H9 (cell line): ENCODE data around the gene E2F4. TPM values are rescaled to one million over a fixed set of nuclear protein-coding genes. Genes with fewer than 3 reads are reported as not detected.
A peak's percentile ranks its signal among the peaks of the same experiment; 100 is the strongest.

ENCODE experiments used
- DNase-seq: peaks from one replicate; pipeline ENCODE4 v3.0.0-alpha.2; 2017
- H2AFZ ChIP-seq: one replicate; pipeline ENCODE4 v1.6.1; 2013; ENCODE audit warnings: mild to moderate bottlenecking, low read length, control low read depth, moderate library complexity
- H2AK5ac ChIP-seq: 2 replicates; pipeline ENCODE4 v1.6.1; 2013; ENCODE audit warnings: low read length, control low read depth, mixed read lengths; ENCODE audit not compliant: insufficient read length
- H2BK120ac ChIP-seq: one replicate; pipeline ENCODE4 v1.6.1; 2013; ENCODE audit warnings: low read depth, mild to moderate bottlenecking, low read length, control low read depth, inconsistent platforms; ENCODE audit not compliant: poor library complexity, severe bottlenecking
- H2BK12ac ChIP-seq: 2 replicates; pipeline ENCODE4 v1.6.1; 2013; ENCODE audit warnings: low read length, control low read depth, mixed read lengths, low read depth; ENCODE audit not compliant: insufficient read length
- H2BK15ac ChIP-seq: 2 replicates; pipeline ENCODE4 v1.6.1; 2013; ENCODE audit warnings: low read depth, low read length, control low read depth
- H2BK20ac ChIP-seq: one replicate; pipeline ENCODE4 v1.6.1; 2013; ENCODE audit warnings: low read depth, mild to moderate bottlenecking, low read length, control low read depth, inconsistent platforms; ENCODE audit not compliant: poor library complexity, severe bottlenecking
- H2BK5ac ChIP-seq: 2 replicates; pipeline ENCODE4 v1.6.1; 2013; ENCODE audit warnings: low read length, control low read depth, mixed read lengths; ENCODE audit not compliant: insufficient read length
- H3K14ac ChIP-seq: 2 replicates; pipeline ENCODE4 v1.6.1; 2013; ENCODE audit warnings: low read length, control low read depth; ENCODE audit not compliant: insufficient read depth
- H3K18ac ChIP-seq: 2 replicates; pipeline ENCODE4 v1.6.1; 2013; ENCODE audit warnings: low read depth, mild to moderate bottlenecking, mixed read lengths, low read length, control low read depth; ENCODE audit not compliant: insufficient read length
- H3K23ac ChIP-seq: 2 replicates; pipeline ENCODE4 v1.6.1; 2013; ENCODE audit warnings: low read length, control low read depth, mixed read lengths, low read depth; ENCODE audit not compliant: insufficient read length
- H3K23me2 ChIP-seq: 2 replicates; pipeline ENCODE4 v1.6.1; 2013; ENCODE audit warnings: low read depth, mild to moderate bottlenecking, mixed read lengths, low read length, control low read depth; ENCODE audit not compliant: insufficient read length, poor library complexity, severe bottlenecking
- H3K27ac ChIP-seq: 2 replicates; pipeline ENCODE4 v1.5.1; 2013; ENCODE audit warnings: low read length, control low read depth, mixed read lengths, low read depth; ENCODE audit not compliant: insufficient read length
- H3K27me3 ChIP-seq: 2 replicates; pipeline ENCODE4 v1.6.1; 2013; ENCODE audit warnings: low read length, control low read depth, inconsistent platforms; ENCODE audit not compliant: insufficient read depth
- H3K4ac ChIP-seq: 2 replicates; pipeline ENCODE4 v1.6.1; 2013; ENCODE audit warnings: low read depth, mild to moderate bottlenecking, control low read depth, inconsistent platforms, low read length, moderate library complexity
- H3K4me1 ChIP-seq: 2 replicates; pipeline ENCODE4 v1.6.1; 2013; ENCODE audit warnings: low read length, control low read depth, inconsistent platforms; ENCODE audit not compliant: insufficient read depth
- H3K4me2 ChIP-seq: 2 replicates; pipeline ENCODE4 v1.6.1; 2013; ENCODE audit warnings: low read length, control low read depth, mixed read lengths; ENCODE audit not compliant: insufficient read length, insufficient read depth
- H3K56ac ChIP-seq: 2 replicates; pipeline ENCODE4 v1.6.1; 2013; ENCODE audit warnings: low read depth, mild to moderate bottlenecking, mixed read lengths, low read length, control low read depth; ENCODE audit not compliant: insufficient read length
- H3K79me1 ChIP-seq: 2 replicates; pipeline ENCODE4 v1.6.1; 2013; ENCODE audit warnings: low read depth, mild to moderate bottlenecking, moderate library complexity, low read length, control low read depth, inconsistent platforms; ENCODE audit not compliant: insufficient read depth, poor library complexity, severe bottlenecking
- H3K79me2 ChIP-seq: 2 replicates; pipeline ENCODE4 v1.6.1; 2013; ENCODE audit warnings: low read length, control low read depth, inconsistent platforms; ENCODE audit not compliant: insufficient read depth
- H3K9ac ChIP-seq: 2 replicates; pipeline ENCODE4 v1.6.1; 2013; ENCODE audit warnings: low read length, control low read depth, mixed read lengths; ENCODE audit not compliant: insufficient read length; ENCODE audit errors: extremely low read depth
- H3K9me3 ChIP-seq: one replicate; pipeline ENCODE4 v1.6.1; 2013; ENCODE audit warnings: low read depth, low read length, inconsistent platforms; ENCODE audit not compliant: control insufficient read depth
- H3T11ph ChIP-seq: one replicate; pipeline ENCODE4 v1.6.1; 2013; ENCODE audit warnings: mild to moderate bottlenecking, low read length, control low read depth, inconsistent platforms
- H4K20me1 ChIP-seq: one replicate; pipeline ENCODE4 v1.6.1; 2013; ENCODE audit not compliant: control insufficient read depth, insufficient read length, insufficient read depth
- H4K5ac ChIP-seq: 2 replicates; pipeline ENCODE4 v1.6.1; 2013; ENCODE audit warnings: low read depth, mild to moderate bottlenecking, mixed read lengths, low read length, control low read depth; ENCODE audit not compliant: insufficient read length
- H4K8ac ChIP-seq: replicated peaks from 2 replicates; pipeline ENCODE4 v1.6.1; 2013; ENCODE audit warnings: low read length, control low read depth, mixed read lengths, low read depth; ENCODE audit not compliant: insufficient read length
- H4K91ac ChIP-seq: 2 replicates; pipeline ENCODE4 v1.6.1; 2013; ENCODE audit warnings: low read depth, mild to moderate bottlenecking, moderate library complexity, mixed read lengths, low read length, control low read depth; ENCODE audit not compliant: insufficient read length
- H3K27ac Mint-ChIP-seq, 3 experiments: 2 replicates in 2 of 3; 3 replicates in 1 of 3; pipeline ENCODE4 v1.8.0; 2020 to 2021; ENCODE audit warnings: mixed read lengths in 3 of 3, mild to moderate bottlenecking in 1 of 3, moderate library complexity in 1 of 3
- H3K27me3 Mint-ChIP-seq: 2 replicates; pipeline ENCODE4 v1.8.0; 2021; ENCODE audit warnings: low read depth, mild to moderate bottlenecking, moderate library complexity, mixed read lengths
- H3K36me3 Mint-ChIP-seq, 3 experiments: 2 replicates in 2 of 3; 3 replicates in 1 of 3; pipeline ENCODE4 v1.8.0; 2020 to 2021; ENCODE audit warnings: low read depth in 3 of 3, mixed read lengths in 3 of 3; ENCODE audit not compliant: insufficient read depth in 1 of 3
- H3K4me1 Mint-ChIP-seq, 2 experiments: 2 replicates each; pipeline ENCODE4 v1.8.0; 2020; ENCODE audit warnings: mixed read lengths in 2 of 2
- H3K4me3 Mint-ChIP-seq, 2 experiments: 2 replicates in 1 of 2; 3 replicates in 1 of 2; pipeline ENCODE4 v1.8.0; 2020 to 2021; ENCODE audit warnings: mild to moderate bottlenecking in 2 of 2, mixed read lengths in 2 of 2, moderate library complexity in 1 of 2
- H3K9me3 Mint-ChIP-seq, 2 experiments: 2 replicates in 1 of 2; 3 replicates in 1 of 2; pipeline ENCODE4 v1.8.0; 2020; ENCODE audit warnings: mild to moderate bottlenecking in 2 of 2, mixed read lengths in 2 of 2, moderate library complexity in 1 of 2
- WGBS: extraction: QIAGEN DNeasy Blood & Tissue Kit; methylation state at CpG from one replicate; pipeline ENCODE4 v1.1.7; 2013; ENCODE audit warnings: missing lambda C conversion rate, low lambda C conversion rate, mixed read lengths; ENCODE audit not compliant: insufficient read length; ENCODE audit errors: extremely low coverage; 5-methylcytosine and 5-hydroxymethylcytosine counted together
- total RNA-seq: library from RNA; stranded (reverse); gene quantifications from 2 replicates; pipeline ENCODE4 v1.2.1, GENCODE V29; 2021
- TF ChIP-seq, protein P1 (sequence below): fragments of 200-600 bp; sonication (generic); conservative IDR thresholded peaks from 3 replicates; pipeline ENCODE4 v1.8.0; 2021; ENCODE audit warnings: antibody characterized with exemption, mild to moderate bottlenecking

E2F4 gene
- total RNA-seq, 1 experiment from 2014 or later = 116 TPM

- no peaks in the 10 kb centered on the region for H4K20me1 ChIP-seq
- H3K18ac ChIP-seq = peak within 1 kb of the TSS; percentile 97
- Mint-ChIP-seq H3K9me3 (no peaks in the 10 kb centered on the region; a peak in 1 of 5 replicates), H3K27me3 (peaks cover 33% of the 10 kb centered on the region), H3K4me1 (peaks cover 16% of the 10 kb centered on the region in 2 experiments), H3K4me3 (peak within 1 kb of the TSS; percentile 63 to 73; a peak in 4 of 5 replicates), H3K36me3 (peaks cover 0 to 3% (median 0%) of the 10 kb centered on the region in 3 experiments; a peak in 1 of 7 replicates), H3K27ac (no peak within 1 kb of the TSS)
- no CpG with 5 or more reads among the region's 77 CpGs for WGBS
- peak within 1 kb of the TSS; percentile 12 for H3K9ac ChIP-seq
- H2AK5ac ChIP-seq = no peak within 1 kb of the TSS
- peak within 1 kb of the TSS; percentile 75 for H3K4me2 ChIP-seq
- no peak within 1 kb of the TSS for H3K23ac ChIP-seq
- TF ChIP-seq, protein P1, sequence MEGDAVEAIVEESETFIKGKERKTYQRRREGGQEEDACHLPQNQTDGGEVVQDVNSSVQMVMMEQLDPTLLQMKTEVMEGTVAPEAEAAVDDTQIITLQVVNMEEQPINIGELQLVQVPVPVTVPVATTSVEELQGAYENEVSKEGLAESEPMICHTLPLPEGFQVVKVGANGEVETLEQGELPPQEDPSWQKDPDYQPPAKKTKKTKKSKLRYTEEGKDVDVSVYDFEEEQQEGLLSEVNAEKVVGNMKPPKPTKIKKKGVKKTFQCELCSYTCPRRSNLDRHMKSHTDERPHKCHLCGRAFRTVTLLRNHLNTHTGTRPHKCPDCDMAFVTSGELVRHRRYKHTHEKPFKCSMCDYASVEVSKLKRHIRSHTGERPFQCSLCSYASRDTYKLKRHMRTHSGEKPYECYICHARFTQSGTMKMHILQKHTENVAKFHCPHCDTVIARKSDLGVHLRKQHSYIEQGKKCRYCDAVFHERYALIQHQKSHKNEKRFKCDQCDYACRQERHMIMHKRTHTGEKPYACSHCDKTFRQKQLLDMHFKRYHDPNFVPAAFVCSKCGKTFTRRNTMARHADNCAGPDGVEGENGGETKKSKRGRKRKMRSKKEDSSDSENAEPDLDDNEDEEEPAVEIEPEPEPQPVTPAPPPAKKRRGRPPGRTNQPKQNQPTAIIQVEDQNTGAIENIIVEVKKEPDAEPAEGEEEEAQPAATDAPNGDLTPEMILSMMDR = no peak
- H3K56ac ChIP-seq = no peak within 1 kb of the TSS
- no peak within 1 kb of the TSS for H3K4ac ChIP-seq
- no peak within 1 kb of the TSS for H2BK5ac ChIP-seq
- peaks cover 12% of the 10 kb centered on the region for H3K23me2 ChIP-seq
- no peak within 1 kb of the TSS for H2BK20ac ChIP-seq
- peaks cover 6% of the 10 kb centered on the region; the same call in 1 of the 2 replicates for H3K4me1 ChIP-seq
- no peak within 1 kb of the TSS for H2BK15ac ChIP-seq
- no peaks in the 10 kb centered on the region for H3K79me2 ChIP-seq
- H3T11ph ChIP-seq = no peak within 1 kb of the TSS
- H3K9me3 ChIP-seq = no peaks in the 10 kb centered on the region
- H3K27me3 ChIP-seq = peaks cover 4% of the 10 kb centered on the region; the same call in 1 of the 2 replicates
- no peak within 1 kb of the TSS for H4K8ac ChIP-seq
- H3K14ac ChIP-seq = peak within 1 kb of the TSS; percentile 98; the same call in 1 of the 2 replicates
- H3K27ac ChIP-seq = no peak within 1 kb of the TSS
- no peak within 1 kb of the TSS for H2BK12ac ChIP-seq
- H4K91ac ChIP-seq = no peak within 1 kb of the TSS
- H3K79me1 ChIP-seq = no peaks in the 10 kb centered on the region
- no peak within 1 kb of the TSS for H2AFZ ChIP-seq
- peak; percentile 97 for DNase-seq
- no peak within 1 kb of the TSS for H4K5ac ChIP-seq
- no peak within 1 kb of the TSS for H2BK120ac ChIP-seq
Observed at GRCh38 chr16:67183627-67184452, 8.1 kb upstream of the E2F4 start, which contains the start of gene MATCAP1. Gene MATCAP1, minus strand, starts transcription at chr16:67183963. Its CDS starts 3,353 bp downstream, at chr16:67180610.
